Mammary epithelial cell (primary cell): ENCODE measurements around the gene RABGAP1L.

ENCODE experiments used
- CTCF ChIP-seq, 2 donors: IDR thresholded peaks in 1 of 2; conservative IDR thresholded peaks in 1 of 2; 2 replicates each; pipeline ENCODE4 v1.5.1; 2011 to 2012; ENCODE audit warnings: inconsistent platforms in 2 of 2, low read length in 2 of 2, mild to moderate bottlenecking in 2 of 2, control low read depth in 1 of 2, low read depth in 1 of 2; ENCODE audit not compliant: insufficient read depth in 1 of 2; ENCODE audit errors: extremely low read depth in 1 of 2
- EZH2 ChIP-seq: IDR thresholded peaks from 2 replicates; pipeline ENCODE4 v1.6.1; 2012; ENCODE audit warnings: low read length, inconsistent platforms, borderline replicate concordance

GRCh38 chr1:175023043-175023921, 864.0 kb downstream of the RABGAP1L start, which contains the start of gene MRPS14:
- TF ChIP-seq CTCF (conservative IDR thresholded peaks at IDR 0.05 in 1 of 2, IDR thresholded peaks at IDR 0.05 in 1 of 2; ENCODE audit: extremely low read depth in 1 of 2, insufficient read depth in 1 of 2, low read depth in 1 of 2, low read length in 2 of 2) (no peak), EZH2 (no peak)
